ENCODE data around the gene UQCC3.
"Not testable (repeated sequence)": the region's sequence is repeated elsewhere in the genome, so short reads cannot be mapped to it uniquely, and the experiment has no call there.

The UQCC3 gene

GRCh38 chr11:62703921-62704320 lies 32.4 kb downstream of the UQCC3 start:
- not testable (repeated sequence) for DNase-seq (ENCODE audit: low spot score)

- no peak for DNase-seq (ENCODE audit: low spot score)
Observed at GRCh38 chr11:62705413-62705812, 33.9 kb downstream of the UQCC3 start.

GRCh38 chr11:62705880-62706849 lies 34.7 kb downstream of the UQCC3 start:
- peak; percentile 94 for DNase-seq (ENCODE audit: low spot score)

GRCh38 chr11:62706850-62707247 lies 35.4 kb downstream of the UQCC3 start:
- DNase-seq (ENCODE audit: low spot score): no peak

- no peak for DNase-seq (ENCODE audit: low spot score)
Observed at GRCh38 chr11:62707277-62707861, 35.9 kb downstream of the UQCC3 start, which contains the start of the genes BSCL2 and GNG3. BSCL2 (minus strand) TSS chr11:62707424; CDS start chr11:62707195, 229 bp downstream. GNG3 (plus strand) TSS chr11:62707676; CDS start chr11:62708296, 620 bp downstream.

- no peak for DNase-seq (ENCODE audit: low spot score)
Observed at GRCh38 chr11:62708392-62708791, 36.9 kb downstream of the UQCC3 start.

GRCh38 chr11:62708793-62709192 lies 37.3 kb downstream of the UQCC3 start:
- DNase-seq (ENCODE audit: low spot score): no peak

GRCh38 chr11:62709247-62710000 lies 38.0 kb downstream of the UQCC3 start:
- peak; percentile 96 for DNase-seq (ENCODE audit: low spot score)

- peak; percentile 52 for DNase-seq (ENCODE audit: low spot score)
Observed at GRCh38 chr11:62710001-62710345, 38.5 kb downstream of the UQCC3 start.

GRCh38 chr11:62712276-62712812 lies 40.9 kb downstream of the UQCC3 start:
- DNase-seq (ENCODE audit: low spot score): no peak

GRCh38 chr11:62712861-62713260 lies 41.4 kb downstream of the UQCC3 start:
- DNase-seq (ENCODE audit: low spot score): no peak

GRCh38 chr11:62713343-62713742 lies 41.9 kb downstream of the UQCC3 start:
- no peak for DNase-seq (ENCODE audit: low spot score)

GRCh38 chr11:62715150-62716130 lies 44.0 kb downstream of the UQCC3 start:
- DNase-seq (ENCODE audit: low spot score): no peak

- no peak for DNase-seq (ENCODE audit: low spot score)
Observed at GRCh38 chr11:62716206-62716605, 44.7 kb downstream of the UQCC3 start.

GRCh38 chr11:62716816-62717215 lies 45.3 kb downstream of the UQCC3 start:
- no peak for DNase-seq (ENCODE audit: low spot score)

GRCh38 chr11:62719302-62719978 lies 48.0 kb downstream of the UQCC3 start:
- DNase-seq (ENCODE audit: low spot score): no peak

- DNase-seq (ENCODE audit: low spot score): peak; percentile 19
Observed at GRCh38 chr11:62721994-62722393, 50.5 kb downstream of the UQCC3 start.
